ENCODE results near the gene SPATA16. TPM values are rescaled to one million over a fixed set of nuclear protein-coding genes. Genes with fewer than 3 reads are reported as not detected.

SPATA16 gene
- total and polyA plus RNA-seq, 8 donors: not detected

- no peak overlapping the region for H3K27ac ChIP-seq
- no peaks in the 10 kb centered on the region for H3K9me3 ChIP-seq
- no peak overlapping the region for H3K4me3 ChIP-seq
- H3K36me3 ChIP-seq: no peaks in the 10 kb centered on the region
- H3K4me1 ChIP-seq: no peaks in the 10 kb centered on the region
- 93 to 97% (median 96%) methylated on average over 2 of the region's 2 CpGs for WGBS, 5 donors
- TF ChIP-seq POLR2A (IDR thresholded peaks at IDR 0.05) (no peak), EP300 (IDR thresholded peaks at IDR 0.05) (no peak), POLR2AphosphoS5 (IDR thresholded peaks at IDR 0.05) (no peak), CTCF (IDR thresholded peaks at IDR 0.05) (no peak)
- no peak for DNase-seq
- intact Hi-C loops (cut with DNase I; ENCODE audit: low total_unique reads): no loop called here
- no peaks in the 10 kb centered on the region for H3K27me3 ChIP-seq
Measured at GRCh38 chr3:173139420-173139819, 1.6 kb downstream of the SPATA16 start.

- Histone ChIP-seq H3K27ac (no peak overlapping the region), H3K27me3 (no peaks in the 10 kb centered on the region), H3K36me3 (no peaks in the 10 kb centered on the region), H3K4me3 (no peak overlapping the region), H3K9me3 (no peaks in the 10 kb centered on the region), H3K4me1 (no peaks in the 10 kb centered on the region)
- intact Hi-C loops (cut with DNase I; ENCODE audit: low total_unique reads): no loop called here
- no peak for DNase-seq
- WGBS, 5 donors: 62 to 85% (median 71%) methylated on average over 3 of the region's 3 CpGs
- TF ChIP-seq CTCF (IDR thresholded peaks at IDR 0.05) (no peak), POLR2AphosphoS5 (IDR thresholded peaks at IDR 0.05) (no peak), POLR2A (IDR thresholded peaks at IDR 0.05) (no peak), EP300 (IDR thresholded peaks at IDR 0.05) (no peak)
Measured at GRCh38 chr3:173138026-173138425, 3.0 kb downstream of the SPATA16 start.

GRCh38 chr3:173135059-173135458 is 6.0 kb downstream of the SPATA16 start:
- no peak for DNase-seq
- Histone ChIP-seq H3K27me3 (no peaks in the 10 kb centered on the region), H3K4me1 (no peaks in the 10 kb centered on the region), H3K4me3 (no peak overlapping the region), H3K9me3 (no peaks in the 10 kb centered on the region), H3K36me3 (no peaks in the 10 kb centered on the region), H3K27ac (no peak overlapping the region)
- TF ChIP-seq EP300 (IDR thresholded peaks at IDR 0.05) (no peak), CTCF (IDR thresholded peaks at IDR 0.05) (no peak), POLR2AphosphoS5 (IDR thresholded peaks at IDR 0.05) (no peak), POLR2A (IDR thresholded peaks at IDR 0.05) (no peak)
- intact Hi-C loops (cut with DNase I; ENCODE audit: low total_unique reads): no loop called here
- WGBS, 5 donors: 16 to 24% (median 19%) methylated on average over 2 of the region's 2 CpGs

GRCh38 chr3:173128633-173129032 is 12.4 kb downstream of the SPATA16 start:
- Histone ChIP-seq H3K36me3 (no peaks in the 10 kb centered on the region), H3K27ac (no peak overlapping the region), H3K27me3 (no peaks in the 10 kb centered on the region), H3K9me3 (no peaks in the 10 kb centered on the region), H3K4me3 (no peak overlapping the region), H3K4me1 (no peaks in the 10 kb centered on the region)
- intact Hi-C loops (cut with DNase I; ENCODE audit: low total_unique reads): no loop called here
- DNase-seq: no peak
- no peak for TF ChIP-seq EP300 (IDR thresholded peaks at IDR 0.05)
- TF ChIP-seq POLR2AphosphoS5 (IDR thresholded peaks at IDR 0.05): no peak
- TF ChIP-seq CTCF (IDR thresholded peaks at IDR 0.05): no peak
- TF ChIP-seq POLR2A (IDR thresholded peaks at IDR 0.05): no peak
- 83 to 91% (median 88%) methylated on average over 3 of the region's 3 CpGs for WGBS, 5 donors
